GM20000 (cell line): ENCODE measurements around the gene ATP6V0E2.
"Not testable (repeated sequence)": the region's sequence is repeated elsewhere in the genome, so short reads cannot be mapped to it uniquely, and the experiment has no call there.

Experiments used
- DNase-seq: peaks from one replicate; pipeline ENCODE4 v3.0.0; 2012; ENCODE audit warnings: low spot score
- CTCF ChIP-seq: IDR thresholded peaks from 2 replicates; pipeline ENCODE4 v1.5.1; 2012; ENCODE audit warnings: mild to moderate bottlenecking, control low read depth; ENCODE audit errors: extremely low read depth, missing control alignments

ATP6V0E2 gene

GRCh38 chr7:149887311-149887710, 13.5 kb downstream of the ATP6V0E2 start:
- TF ChIP-seq CTCF: no peak
- no peak for DNase-seq

- not testable (repeated sequence) for DNase-seq
These were observed 16.9 kb downstream of the ATP6V0E2 start for GRCh38 chr7:149890715-149891114.

GRCh38 chr7:149894957-149895356, 21.2 kb downstream of the ATP6V0E2 start:
- DNase-seq: not testable (repeated sequence)

- not testable (repeated sequence) for DNase-seq
These were observed 34.1 kb downstream of the ATP6V0E2 start for GRCh38 chr7:149907776-149908376.

- DNase-seq: not testable (repeated sequence)
These were observed 36.5 kb downstream of the ATP6V0E2 start for GRCh38 chr7:149910219-149910618.

- DNase-seq: not testable (repeated sequence)
These were observed 38.4 kb downstream of the ATP6V0E2 start for GRCh38 chr7:149912126-149912525.

GRCh38 chr7:149926414-149926813, 52.6 kb downstream of the ATP6V0E2 start:
- DNase-seq: not testable (repeated sequence)
